ENCODE data around the gene SLC9A4. TPM values are rescaled to one million over a fixed set of nuclear protein-coding genes. Genes with fewer than 3 reads are reported as not detected.

SLC9A4 gene
- total and polyA plus RNA-seq, 2 donors (not counting 3 experiments of a cell fraction or from before 2014, with no cell fraction given) = not detected

GRCh38 chr2:102425441-102426132, 47.4 kb upstream of the SLC9A4 start:
- Histone ChIP-seq H4K20me1 (replicated peaks; ENCODE audit: control insufficient read depth, extremely low read depth, insufficient read depth, low read length) (no peaks in the 10 kb centered on the region), H3K9ac (replicated peaks; ENCODE audit: extremely low read depth, insufficient read depth, low read length) (no peak overlapping the region), H3K9me1 (replicated peaks; ENCODE audit: control insufficient read depth, extremely low read depth, insufficient read depth, low read length) (no peaks in the 10 kb centered on the region), H3K4me3 (replicated peaks in 1 of 3; ENCODE audit: insufficient read depth in 1 of 3, low read depth in 1 of 3, low read length in 3 of 3) (no peak overlapping the region), H3K36me3 (ENCODE audit: control insufficient read depth in 2 of 2, extremely low read depth in 1 of 2, insufficient read depth in 2 of 2, low read length in 2 of 2) (no peaks in the 10 kb centered on the region), H3K4me1 (ENCODE audit: control insufficient read depth, extremely low read depth, insufficient read depth, low read length) (no peaks in the 10 kb centered on the region), H3K27me3 (ENCODE audit: control insufficient read depth in 2 of 2, insufficient read depth in 2 of 2, low read length in 2 of 2) (peaks cover 2 to 11% of the 10 kb centered on the region in 2 experiments), H3K4me2 (ENCODE audit: insufficient read depth, low read length) (no peak overlapping the region), H3K9me3 (replicated peaks; ENCODE audit: control insufficient read depth, insufficient read depth, low read length) (no peaks in the 10 kb centered on the region), H2AFZ (ENCODE audit: low read depth, low read length) (no peak overlapping the region), H3K27ac (ENCODE audit: insufficient read depth, low read depth, low read length) (no peak overlapping the region), H3K79me2 (ENCODE audit: control insufficient read depth, insufficient read depth, low read length) (no peaks in the 10 kb centered on the region)
- ChIA-PET CTCF (no interaction called here), POLR2A (no interaction called here)
- no TSS peak for BruUV-seq (replicated peaks)
- no peak for TF ChIP-seq GATA2 (IDR thresholded peaks at IDR 0.05; ENCODE audit: insufficient read depth, insufficient read length, low read depth, low read length)
- TF ChIP-seq MYC (IDR thresholded peaks at IDR 0.05; ENCODE audit: low read depth, low read length) = no peak
- TF ChIP-seq JUN (IDR thresholded peaks at IDR 0.05; ENCODE audit: borderline replicate concordance, insufficient read depth, insufficient read length, low read depth) = no peak
- TF ChIP-seq MAX (IDR thresholded peaks at IDR 0.05; ENCODE audit: insufficient read depth, insufficient read length) = no peak
- no peak for TF ChIP-seq CTCF (IDR thresholded peaks at IDR 0.05; ENCODE audit: extremely low read depth in 1 of 2, insufficient read depth in 1 of 2, low read depth in 1 of 2, low read length in 2 of 2)
- TF ChIP-seq FOS (IDR thresholded peaks at IDR 0.05; ENCODE audit: borderline replicate concordance, insufficient read depth, low read length) = no peak
- no peak for TF ChIP-seq POLR2A (IDR thresholded peaks at IDR 0.05; ENCODE audit: low read depth, low read length)
- no peak for TF ChIP-seq EZH2 (IDR thresholded peaks at IDR 0.05; ENCODE audit: borderline replicate concordance, low read depth, low read length, severe bottlenecking)
- no peak for TF ChIP-seq POLR2AphosphoS5 (IDR thresholded peaks at IDR 0.05; ENCODE audit: insufficient read depth, low read depth, low read length)
- dilution Hi-C loops (cut with MboI; ENCODE audit: extremely low pct_ligation_motif_present, low sequenced_read_pairs) = no loop called here
- FAIRE-seq = no peak
- DNase-seq (ENCODE audit: low read depth, low spot score) = no peak
- intact Hi-C loops (cut with micrococcal nuclease) = no loop called here

Measured in endothelial cell of umbilical vein (primary cell).